Fibroblast of pulmonary artery (primary cell): ENCODE data around the gene SLC2A4RG.

Source experiments
- DNase-seq: peaks from one replicate; pipeline ENCODE4 v3.0.0-alpha.2; 2010; ENCODE audit warnings: low read depth
- H3K4me3 ChIP-seq: replicated peaks from 2 replicates; pipeline ENCODE4 v1.5.1; 2011; ENCODE audit warnings: low read depth, mild to moderate bottlenecking, control low read depth, low read length, moderate library complexity
- CTCF ChIP-seq: IDR thresholded peaks from 2 replicates; pipeline ENCODE4 v1.5.1; 2011; ENCODE audit warnings: mild to moderate bottlenecking, control low read depth, low read length, inconsistent platforms; ENCODE audit errors: missing control alignments

SLC2A4RG gene

GRCh38 chr20:63748934-63749270 lies 9.3 kb downstream of the SLC2A4RG start:
- no peak for DNase-seq
- no peak for TF ChIP-seq CTCF
- H3K4me3 ChIP-seq = no peak overlapping the region

- no peak overlapping the region for H3K4me3 ChIP-seq
- no peak for DNase-seq
- no peak for TF ChIP-seq CTCF
Observed at GRCh38 chr20:63749597-63750508, 10.3 kb downstream of the SLC2A4RG start.

- DNase-seq = no peak
- H3K4me3 ChIP-seq = no peak overlapping the region
- TF ChIP-seq CTCF = no peak
Observed at GRCh38 chr20:63750807-63751470, 11.4 kb downstream of the SLC2A4RG start.

GRCh38 chr20:63751471-63752271 lies 12.1 kb downstream of the SLC2A4RG start:
- TF ChIP-seq CTCF = no peak
- no peak for DNase-seq
- H3K4me3 ChIP-seq = no peak overlapping the region

GRCh38 chr20:63752411-63753101 lies 13.0 kb downstream of the SLC2A4RG start:
- no peak overlapping the region for H3K4me3 ChIP-seq
- no peak for DNase-seq
- TF ChIP-seq CTCF = no peak

GRCh38 chr20:63753381-63753780 lies 13.8 kb downstream of the SLC2A4RG start:
- no peak for TF ChIP-seq CTCF
- DNase-seq = no peak
- H3K4me3 ChIP-seq = no peak overlapping the region
